ENCODE results near the gene GPR84. TPM values are rescaled to one million over a fixed set of nuclear protein-coding genes. Genes with fewer than 3 reads are reported as not detected.

GPR84 gene
- total and polyA plus RNA-seq, 9 of the 15 experiments (the other 6 are each of a cell fraction or from before 2014, with no cell fraction given), result 0.07 to 0.18 (median 0.11) TPM; not detected in 5

- TF ChIP-seq FOXK1 (CRISPR knock-in tag; IDR thresholded peaks at IDR 0.05; ENCODE audit: borderline replicate concordance) (no peak), KDM5B (IDR thresholded peaks at IDR 0.05; ENCODE audit: insufficient replicate concordance, low read depth, low read length) (peak; percentile 4), RBBP5 (IDR thresholded peaks at IDR 0.05; ENCODE audit: borderline replicate concordance, insufficient read depth, low read length, poor library complexity, severe bottlenecking) (peak; percentile 10), ZBTB2 (IDR thresholded peaks at IDR 0.05) (0 out of 2 replicates have a peak, but pooled peaks have one; percentile 71), POLR2B (IDR thresholded peaks at IDR 0.05; ENCODE audit: low read depth, partially characterized antibody) (no peak), CBFA2T2 (conservative IDR thresholded peaks at IDR 0.05) (no peak), REST (IDR thresholded peaks at IDR 0.05; ENCODE audit: borderline replicate concordance) (no peak), REST (CRISPR knock-in tag; IDR thresholded peaks at IDR 0.05; ENCODE audit: low read depth) (no peak), ZNF766 (CRISPR knock-in tag; conservative IDR thresholded peaks at IDR 0.05) (no peak), ARID4B (CRISPR knock-in tag; IDR thresholded peaks at IDR 0.05) (0 out of 2 replicates have a peak, but pooled peaks have one; percentile 22), ZFP91 (CRISPR knock-in tag; IDR thresholded peaks at IDR 0.05) (no peak)
Observed at GRCh38 chr12:54369597-54370131, 5.4 kb upstream of the GPR84 start (continued).

Measured in K562 (cell line).